MCF 10A (cell line): ENCODE data around the gene BARHL1. TPM values are rescaled to one million over a fixed set of nuclear protein-coding genes. Genes with fewer than 3 reads are reported as not detected.
"Not testable (repeated sequence)": the region's sequence is repeated elsewhere in the genome, so short reads cannot be mapped to it uniquely, and the experiment has no call there.

Experiments
- BruUV-seq: library from RNA; stranded (reverse); fragments of 400-500 nt; replicated peaks from 2 replicates; lab custom pipeline; 2021; lab: Mats Ljungman, UMichigan
- CTCF ChIA-PET: fragments of 300-600 bp; sonication (Branson Sonifier 250); formaldehyde crosslinking; extraction: SDS; loops from one replicate; lab custom pipeline; 2021; ENCODE audit warnings: antibody characterized with exemption, inconsistent platforms; lab: Yijun Ruan, JAX
- POLR2A ChIA-PET: fragments of 300-600, 350-650 bp; sonication (Branson Sonifier 250); formaldehyde crosslinking; extraction: SDS; loops from one replicate; lab custom pipeline; 2020; ENCODE audit warnings: antibody characterized with exemption, inconsistent platforms; lab: Yijun Ruan, JAX
- DNase-seq: peaks from one replicate; pipeline ENCODE4 v3.0.0-alpha.2; 2018; ENCODE audit not compliant: unreplicated experiment
- H3K27ac Mint-ChIP-seq: one replicate; pipeline ENCODE4 v1.8.0; 2022; ENCODE audit warnings: mild to moderate bottlenecking, low read depth, mixed read lengths; ENCODE audit not compliant: unreplicated experiment
- H3K27me3 Mint-ChIP-seq: one replicate; pipeline ENCODE4 v1.8.0; 2022; ENCODE audit warnings: mixed read lengths; ENCODE audit not compliant: insufficient read depth, unreplicated experiment
- H3K36me3 Mint-ChIP-seq: one replicate; pipeline ENCODE4 v1.8.0; 2022; ENCODE audit warnings: mild to moderate bottlenecking, moderate library complexity, mixed read lengths; ENCODE audit not compliant: insufficient read depth, unreplicated experiment
- H3K4me1 Mint-ChIP-seq: one replicate; pipeline ENCODE4 v1.8.0; 2022; ENCODE audit warnings: mixed read lengths; ENCODE audit not compliant: insufficient read depth, unreplicated experiment
- H3K4me3 Mint-ChIP-seq: one replicate; pipeline ENCODE4 v1.8.0; 2022; ENCODE audit warnings: mild to moderate bottlenecking, moderate library complexity, mixed read lengths; ENCODE audit not compliant: unreplicated experiment
- H3K9me3 Mint-ChIP-seq: one replicate; pipeline ENCODE4 v1.8.0; 2022; ENCODE audit warnings: mixed read lengths; ENCODE audit not compliant: unreplicated experiment
- CTCF ChIP-seq: fragments of 200-600 bp; IDR thresholded peaks from one replicate; pipeline ENCODE4 v1.8.0; 2022; ENCODE audit warnings: antibody characterized with exemption, mild to moderate bottlenecking; ENCODE audit not compliant: unreplicated experiment
- intact Hi-C: fragments of 100-400 bp; cut with micrococcal nuclease; formaldehyde crosslinking; loops from 2 replicates; pipeline ENCODE4 v1.14.1; 2022
- total RNA-seq: library from RNA; stranded (reverse); gene quantifications from 2 replicates; pipeline ENCODE4 v1.2.3, GENCODE V29; 2022

Gene BARHL1
- total RNA-seq, 1 experiment from 2014 or later, result not detected

- no peak overlapping the region for H3K27ac Mint-ChIP-seq
- POLR2A ChIA-PET, result no interaction called here
- H3K36me3 Mint-ChIP-seq, result peaks cover 6% of the 10 kb centered on the region
- peaks cover 87% of the 10 kb centered on the region for H3K27me3 Mint-ChIP-seq
- BruUV-seq, result no TSS peak
- H3K4me1 Mint-ChIP-seq, result no peaks in the 10 kb centered on the region
- no peak overlapping the region for H3K4me3 Mint-ChIP-seq
- CTCF ChIA-PET, result interaction anchor here (0.7 kb wide), 2 partner anchors 10 to 27 kb away, joined by 3 to 6 read pairs; no protein-coding TSS in a partner anchor
- no peaks in the 10 kb centered on the region for H3K9me3 Mint-ChIP-seq
- intact Hi-C loops, result no loop called here
- no peak for TF ChIP-seq CTCF
- DNase-seq, result no peak
Observed at GRCh38 chr9:132560616-132561202, 21.7 kb upstream of the BARHL1 start.

GRCh38 chr9:132562306-132562573 lies 20.2 kb upstream of the BARHL1 start:
- no TSS peak for BruUV-seq
- Mint-ChIP-seq H3K4me3 (no peak overlapping the region), H3K9me3 (no peaks in the 10 kb centered on the region), H3K27ac (no peak overlapping the region), H3K27me3 (peaks cover 82% of the 10 kb centered on the region), H3K36me3 (peaks cover 6% of the 10 kb centered on the region), H3K4me1 (no peaks in the 10 kb centered on the region)
- intact Hi-C loops, result no loop called here
- ChIA-PET POLR2A (no interaction called here), CTCF (no interaction called here)
- no peak for DNase-seq
- TF ChIP-seq CTCF, result no peak

GRCh38 chr9:132564526-132564925 lies 17.9 kb upstream of the BARHL1 start:
- no peak overlapping the region for H3K27ac Mint-ChIP-seq
- TF ChIP-seq CTCF, result no peak
- POLR2A ChIA-PET, result no interaction called here
- H3K9me3 Mint-ChIP-seq, result no peaks in the 10 kb centered on the region
- H3K4me1 Mint-ChIP-seq, result no peaks in the 10 kb centered on the region
- CTCF ChIA-PET, result no interaction called here
- peaks cover 6% of the 10 kb centered on the region for H3K36me3 Mint-ChIP-seq
- intact Hi-C loops, result no loop called here
- peaks cover 77% of the 10 kb centered on the region for H3K27me3 Mint-ChIP-seq
- no TSS peak for BruUV-seq
- H3K4me3 Mint-ChIP-seq, result no peak overlapping the region
- no peak for DNase-seq

- H3K27ac Mint-ChIP-seq, H3K4me3 Mint-ChIP-seq, intact Hi-C loops, DNase-seq, H3K36me3 Mint-ChIP-seq, H3K9me3 Mint-ChIP-seq, BruUV-seq, POLR2A ChIA-PET, H3K4me1 Mint-ChIP-seq: not testable (repeated sequence)
- H3K27me3 Mint-ChIP-seq, result peaks cover 66% of the 10 kb centered on the region
- CTCF ChIA-PET, result interaction anchor here (0.6 to 2.0 kb wide), 2 partner anchors 8 to 333 kb away, joined by 5 read pairs; no protein-coding TSS in a partner anchor
Observed at GRCh38 chr9:132568787-132569186, 13.6 kb upstream of the BARHL1 start.
